ENCODE measurements around the gene UVSSA. TPM values are rescaled to one million over a fixed set of nuclear protein-coding genes. Genes with fewer than 3 reads are reported as not detected.
"Not testable (repeated sequence)": the region's sequence is repeated elsewhere in the genome, so short reads cannot be mapped to it uniquely, and the experiment has no call there.

UVSSA gene
- total RNA-seq, 1 experiment from 2014 or later, result 6.0 TPM

DNA sequence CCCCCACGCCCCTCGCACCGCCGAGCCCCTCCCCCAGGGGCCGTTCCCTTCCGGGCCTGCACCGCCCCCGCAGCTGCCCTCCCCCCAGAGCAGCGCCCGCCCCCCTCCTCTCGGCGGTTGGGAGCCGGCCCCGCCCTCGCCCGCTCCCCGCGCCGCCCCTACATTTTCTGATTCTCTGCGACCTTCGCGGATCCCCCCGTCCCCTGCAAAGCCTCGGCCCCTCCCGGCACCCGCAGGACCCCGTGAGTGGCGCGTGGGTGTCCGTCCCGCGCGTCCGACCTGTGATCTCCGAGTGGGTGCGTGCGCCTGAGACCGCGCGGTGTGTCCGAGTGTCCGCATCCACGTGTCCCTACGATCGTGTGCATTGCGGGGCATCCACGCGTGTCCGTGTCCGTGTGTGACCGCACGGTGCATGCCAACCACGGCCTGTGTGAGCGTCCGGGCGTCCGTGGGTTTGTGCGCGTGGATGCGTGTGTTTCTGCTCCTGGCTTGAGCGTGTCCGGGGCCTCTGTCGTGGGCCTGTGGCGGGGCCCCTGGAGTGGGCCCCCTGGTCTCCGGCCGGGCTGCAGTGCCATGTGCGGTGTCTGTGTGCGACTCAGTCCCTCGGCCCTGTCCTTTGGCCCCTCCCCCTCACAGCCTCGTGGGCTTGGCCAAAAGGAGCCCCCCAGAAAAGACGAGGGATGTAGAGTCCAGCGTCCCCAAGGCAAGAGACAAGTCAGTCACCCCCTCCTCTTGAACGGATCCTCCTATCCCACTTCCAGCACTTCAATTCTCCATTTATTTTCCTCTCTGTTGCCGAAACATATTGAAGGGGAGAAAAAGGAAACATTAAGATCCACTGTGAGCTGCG, 68.0 kb downstream of the UVSSA start:
- in situ Hi-C loops (cut with HindIII; ENCODE audit: low pct_unique_long_range_greater_than_20kb, low sequenced_read_pairs), result no loop called here
- no peak for DNase-seq (ENCODE audit: low read depth, low spot score)

DNA sequence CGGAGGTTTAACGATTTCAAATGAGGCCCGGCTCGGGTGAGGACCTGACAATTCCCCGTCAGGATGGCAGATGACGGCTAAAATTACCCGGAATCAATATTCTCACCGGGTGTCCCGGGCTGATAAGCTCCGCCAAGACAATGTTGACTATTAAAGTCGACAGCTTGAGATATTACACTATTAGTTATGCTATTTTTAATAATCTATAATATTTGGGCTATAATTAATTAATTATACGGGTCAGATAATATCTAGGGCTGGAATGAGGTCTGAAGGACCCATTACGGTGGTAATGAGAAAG, 68.6 kb downstream of the UVSSA start:
- no peak for DNase-seq (ENCODE audit: low read depth, low spot score)
- in situ Hi-C loops (cut with HindIII; ENCODE audit: low pct_unique_long_range_greater_than_20kb, low sequenced_read_pairs), result no loop called here

- in situ Hi-C loops (cut with HindIII; ENCODE audit: low pct_unique_long_range_greater_than_20kb, low sequenced_read_pairs), result no loop called here
- no peak for DNase-seq (ENCODE audit: low read depth, low spot score)
Measured at GRCh38 chr4:1416051-1416947, 69.3 kb downstream of the UVSSA start.

DNA sequence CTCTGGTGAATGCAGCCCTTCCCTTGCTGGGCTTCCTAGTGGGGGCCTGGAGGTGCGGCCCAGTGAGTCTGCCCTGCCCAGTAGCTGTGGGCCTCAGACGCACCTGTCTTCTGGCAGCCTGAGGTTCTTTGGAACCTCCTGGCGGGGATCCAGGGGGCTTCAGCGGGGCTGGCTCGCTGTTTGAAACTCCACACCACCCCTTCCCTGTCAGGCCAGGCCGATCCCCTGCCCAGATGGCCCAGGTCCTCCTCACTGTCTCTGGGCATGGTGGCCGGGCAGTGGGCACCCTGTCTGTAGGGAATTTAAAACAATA, 69.9 kb downstream of the UVSSA start:
- DNase-seq (ENCODE audit: low read depth, low spot score), result no peak
- in situ Hi-C loops (cut with HindIII; ENCODE audit: low pct_unique_long_range_greater_than_20kb, low sequenced_read_pairs), result no loop called here

- DNase-seq (ENCODE audit: low read depth, low spot score), result no peak
- in situ Hi-C loops (cut with HindIII; ENCODE audit: low pct_unique_long_range_greater_than_20kb, low sequenced_read_pairs), result no loop called here
Measured at GRCh38 chr4:1417522-1418390, 70.7 kb downstream of the UVSSA start.

DNA sequence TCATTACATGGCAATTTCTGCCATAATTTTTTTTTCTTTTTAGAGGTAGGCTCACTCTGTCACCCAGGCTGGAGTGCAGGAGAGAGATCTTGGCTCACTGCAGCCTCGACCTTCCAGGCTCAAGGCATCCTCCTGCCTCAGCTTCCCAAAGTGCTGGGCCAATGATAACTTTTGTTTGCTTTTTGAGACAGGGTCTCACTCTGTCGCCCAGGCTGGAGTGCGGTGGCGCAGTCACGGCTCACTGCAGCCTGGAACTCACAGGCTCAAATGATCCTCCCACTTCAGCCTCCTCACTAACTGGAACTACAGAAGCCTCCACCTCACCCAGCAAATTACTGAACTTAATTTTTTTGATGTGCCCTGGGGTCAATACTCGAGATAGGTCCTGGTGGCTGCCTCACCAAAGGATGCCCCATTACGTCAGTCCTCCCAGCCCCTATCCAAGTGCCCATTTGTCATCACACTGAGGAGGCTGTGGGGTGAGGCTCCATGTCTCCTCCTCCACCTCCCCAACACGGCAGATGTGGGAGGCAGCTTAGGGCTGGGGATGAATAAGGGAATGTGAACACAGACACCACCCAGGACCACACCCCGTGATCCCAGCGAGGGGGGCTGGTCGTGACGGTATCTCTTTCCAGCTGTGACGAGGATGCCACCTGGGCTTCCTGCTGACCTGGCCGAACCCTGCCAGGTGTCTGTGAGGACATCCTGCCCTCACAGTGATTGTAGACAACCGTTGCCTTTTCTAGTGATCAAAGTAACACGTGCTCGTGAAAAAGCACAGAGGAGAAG, 71.7 kb downstream of the UVSSA start:
- no peak for DNase-seq (ENCODE audit: low read depth, low spot score)
- in situ Hi-C loops (cut with HindIII; ENCODE audit: low pct_unique_long_range_greater_than_20kb, low sequenced_read_pairs), result no loop called here

- in situ Hi-C loops (cut with HindIII; ENCODE audit: low pct_unique_long_range_greater_than_20kb, low sequenced_read_pairs), result no loop called here
- DNase-seq (ENCODE audit: low read depth, low spot score), result no peak
Measured at GRCh38 chr4:1419708-1420107, 72.7 kb downstream of the UVSSA start.

- no peak for DNase-seq (ENCODE audit: low read depth, low spot score)
- in situ Hi-C loops (cut with HindIII; ENCODE audit: low pct_unique_long_range_greater_than_20kb, low sequenced_read_pairs), result no loop called here
Measured at GRCh38 chr4:1421657-1422056, 74.6 kb downstream of the UVSSA start.

- DNase-seq (ENCODE audit: low read depth, low spot score), result no peak
- in situ Hi-C loops (cut with HindIII; ENCODE audit: low pct_unique_long_range_greater_than_20kb, low sequenced_read_pairs), result no loop called here
Measured at GRCh38 chr4:1427010-1427409, 80.0 kb downstream of the UVSSA start.

DNA sequence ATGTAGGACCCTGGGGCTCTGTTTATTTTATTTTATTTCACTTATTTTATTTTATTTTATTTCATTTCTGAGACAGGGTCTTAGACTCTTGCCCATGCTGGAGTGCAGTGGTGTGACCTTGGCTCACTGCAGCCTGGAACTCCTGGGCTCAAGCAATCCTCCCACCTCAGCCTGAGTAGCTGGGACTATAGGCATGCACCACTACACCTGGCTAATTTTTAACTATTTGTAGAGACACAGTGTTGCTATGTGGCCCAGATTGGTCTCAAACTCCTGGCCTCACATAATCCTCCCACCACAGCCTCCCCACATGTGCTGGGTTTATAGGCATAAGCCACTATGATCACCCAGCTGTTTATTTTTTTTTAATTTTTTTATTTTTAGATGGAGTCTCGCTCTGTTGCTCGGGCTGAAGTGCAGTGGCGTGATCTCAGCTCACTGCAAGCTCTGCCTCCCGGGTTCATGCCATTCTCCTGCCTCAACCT, 96.7 kb downstream of the UVSSA start:
- DNase-seq (ENCODE audit: low read depth, low spot score); in situ Hi-C loops (cut with HindIII; ENCODE audit: low pct_unique_long_range_greater_than_20kb, low sequenced_read_pairs): not testable (repeated sequence)

Other genes with a start within 250 kb of the UVSSA start
- not detected in 2 replicates for gene RNF212, start 233.6 kb upstream of the UVSSA start, total RNA-seq (2014; rRNA removed; shearing (Covaris generic))
- 0.80 and 1.1 TPM in 2 replicates for gene SPON2, start 174.6 kb upstream of the UVSSA start, total RNA-seq (2014; rRNA removed; shearing (Covaris generic))
- gene CTBP1, start 98.1 kb upstream of the UVSSA start, total RNA-seq (2014; rRNA removed; shearing (Covaris generic)), result 87.3 and 88.6 TPM in 2 replicates
- gene MAEA, start 57.3 kb upstream of the UVSSA start, total RNA-seq (2014; rRNA removed; shearing (Covaris generic)), result 45.5 and 52.1 TPM in 2 replicates
- gene NKX1-1, start 59.2 kb downstream of the UVSSA start, total RNA-seq (2014; rRNA removed; shearing (Covaris generic)), result not detected in 2 replicates